Urinary bladder (tissue), 4 donors: ENCODE results near the gene SHMT1. TPM values are rescaled to one million over a fixed set of nuclear protein-coding genes. Genes with fewer than 3 reads are reported as not detected.
A peak's percentile ranks its signal among the peaks of the same experiment; 100 is the strongest.
"Not testable (repeated sequence)": the region's sequence is repeated elsewhere in the genome, so short reads cannot be mapped to it uniquely, and the experiment has no call there.

ENCODE experiments used
- DNase-seq: peaks from one replicate; pipeline ENCODE4 v3.0.0-alpha.2; 2015; ENCODE audit errors: extremely low spot score
- H3K27ac ChIP-seq: one replicate; pipeline ENCODE4 v1.5.1; 2013; ENCODE audit warnings: low read depth, mild to moderate bottlenecking, moderate library complexity
- H3K36me3 ChIP-seq: one replicate; pipeline ENCODE4 v1.6.1; 2013; ENCODE audit warnings: mild to moderate bottlenecking, moderate library complexity; ENCODE audit not compliant: insufficient read depth
- H3K4me1 ChIP-seq: one replicate; pipeline ENCODE4 v1.6.1; 2013; ENCODE audit warnings: mild to moderate bottlenecking, moderate library complexity; ENCODE audit not compliant: insufficient read depth
- H3K4me3 ChIP-seq: one replicate; pipeline ENCODE4 v1.5.1; 2013; ENCODE audit warnings: low read depth, low read length
- WGBS: extraction: QIAGEN DNeasy Blood & Tissue Kit; methylation state at CpG from one replicate; pipeline ENCODE4 v1.1.7; 2013; 5-methylcytosine and 5-hydroxymethylcytosine counted together
- polyA plus RNA-seq: library from polyadenylated mRNA; stranded (reverse); fragments of 200-250 nt; gene quantifications from one replicate; pipeline ENCODE4 v1.2.3, GENCODE V29; 2013
- total RNA-seq: library from RNA; depleted of rRNA; stranded (reverse); fragments of >200 nt; gene quantifications from one replicate; pipeline ENCODE4 v1.2.3, GENCODE V29; 2014
- donor health status: healthy with polysubstance abuse.
- donor health status: healthy.

Gene SHMT1
- total RNA-seq (11.5 TPM), polyA plus RNA-seq (22.6 TPM)

DNA sequence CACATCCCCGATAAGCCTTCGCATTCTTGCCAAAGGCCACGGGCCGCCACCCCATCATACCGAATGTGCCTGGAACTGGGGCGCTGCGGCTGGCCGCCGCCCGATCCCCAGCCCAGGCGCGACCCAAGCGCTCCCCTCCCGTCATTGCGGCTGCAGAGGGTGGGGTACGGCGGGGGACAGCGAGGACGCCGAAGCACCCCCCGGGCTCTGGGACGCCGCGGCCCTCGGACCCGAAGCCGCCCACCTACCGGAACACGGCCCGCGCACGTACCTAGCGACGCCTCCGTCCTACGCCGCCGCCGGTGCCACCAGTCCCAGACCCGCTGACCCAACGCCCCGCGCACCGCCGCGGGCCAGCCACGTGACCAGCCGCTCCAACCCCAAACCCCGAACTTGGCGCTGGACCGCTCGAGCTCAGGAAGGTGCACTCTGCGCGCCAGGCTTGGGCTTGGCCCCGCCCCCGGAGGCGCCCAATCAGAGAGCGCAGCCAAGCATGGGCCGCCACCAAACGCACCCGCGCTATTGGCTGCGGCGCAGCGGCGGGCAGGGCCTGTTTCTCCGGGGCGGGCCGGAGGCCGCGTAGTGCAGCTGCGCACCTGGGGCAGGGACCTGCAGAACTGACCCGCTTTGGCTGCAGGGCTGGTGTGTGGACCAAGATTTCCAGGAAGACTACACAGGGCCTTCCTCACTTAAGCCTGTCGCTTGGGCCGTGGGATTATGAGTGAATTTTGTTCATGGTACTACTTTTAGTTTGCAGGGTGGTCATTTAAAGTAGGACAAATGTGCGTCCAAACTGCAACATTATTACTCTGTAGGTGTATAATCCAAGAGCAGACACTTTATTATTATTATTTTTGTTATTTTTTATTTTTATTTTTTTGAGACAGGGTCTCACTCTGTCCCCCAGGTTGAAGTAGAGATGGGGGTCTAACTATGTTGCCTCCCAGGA lies at the start of gene SHMT1:
Gene SHMT1, minus strand, starts transcription at position 450 of the 949 bp plus-strand sequence. CDS start 7,569 bp downstream, outside the sequence.
- WGBS, result under 1% methylated on average over 76 of the region's 76 CpGs

DNA sequence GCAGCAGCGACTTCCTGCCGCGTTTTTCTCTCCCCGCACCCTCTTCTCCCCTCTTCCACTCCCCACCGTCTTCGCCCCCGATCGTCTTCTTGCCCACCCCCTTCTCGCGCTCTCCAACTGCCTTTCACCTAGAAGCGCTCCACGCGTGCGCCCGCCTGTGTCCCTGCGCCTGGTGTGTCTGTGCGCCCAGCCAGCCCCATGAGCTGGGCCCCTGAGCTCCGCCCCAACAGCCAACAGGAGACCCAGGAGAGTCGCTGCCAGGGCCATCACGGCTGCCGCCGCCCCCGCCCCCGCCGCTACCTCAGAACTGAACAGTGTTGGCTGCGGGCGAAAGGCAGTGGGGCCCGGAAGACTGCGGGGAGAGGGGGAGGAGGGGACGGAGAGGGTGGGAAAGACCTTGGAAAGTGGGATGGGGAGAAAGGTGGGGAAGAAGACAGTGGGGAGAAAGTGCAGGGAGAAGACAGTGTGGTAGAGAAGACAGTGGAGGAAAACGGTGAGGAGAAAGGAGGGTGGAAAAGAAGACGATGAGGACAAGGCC lies 48.7 kb upstream of the SHMT1 start:
- not testable (repeated sequence) for DNase-seq, H3K4me3 ChIP-seq, H3K4me1 ChIP-seq, H3K27ac ChIP-seq, H3K36me3 ChIP-seq
- WGBS, result no CpG with 5 or more reads among the region's 32 CpGs

More for the DNA sequence above, at the start of gene SHMT1:
- H3K4me3 ChIP-seq, result peak within 1 kb of the TSS; percentile 74
- peak within 1 kb of the TSS; percentile 73 for H3K27ac ChIP-seq
- H3K36me3 ChIP-seq, result no peaks in the 10 kb centered on the region
- no peaks in the 10 kb centered on the region for H3K4me1 ChIP-seq
- DNase-seq, result peak; percentile 69

DNA sequence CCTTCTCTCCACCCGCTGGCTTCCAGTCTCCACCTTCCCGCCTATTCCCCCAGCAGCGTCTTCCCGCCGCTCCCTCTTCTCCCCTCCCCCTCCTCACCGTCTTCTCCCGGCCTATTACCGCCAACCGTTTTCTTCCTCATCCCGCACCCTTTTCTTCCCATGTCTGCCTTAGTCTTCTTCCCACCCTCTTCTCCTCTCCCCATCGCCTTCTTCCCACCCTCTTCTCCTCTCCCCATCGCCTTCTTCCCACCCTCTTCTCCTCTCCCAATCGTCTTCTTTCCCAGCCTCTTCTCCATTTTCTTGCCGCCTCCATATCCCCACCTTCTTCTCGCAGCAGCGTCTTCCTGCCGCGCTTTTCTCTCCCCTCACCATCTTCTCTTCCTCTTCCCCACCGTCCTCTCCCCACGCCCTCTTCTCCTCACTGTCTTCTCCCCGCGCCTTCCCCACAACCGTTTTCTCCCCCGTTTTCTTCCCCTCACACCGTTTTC lies 48.1 kb upstream of the SHMT1 start:
- peak overlapping the region; percentile 23 for H3K27ac ChIP-seq
- H3K36me3 ChIP-seq, DNase-seq, H3K4me1 ChIP-seq: not testable (repeated sequence)
- under 1% methylated on average over 21 of the region's 25 CpGs for WGBS
- peak overlapping the region; percentile 25 for H3K4me3 ChIP-seq

DNA sequence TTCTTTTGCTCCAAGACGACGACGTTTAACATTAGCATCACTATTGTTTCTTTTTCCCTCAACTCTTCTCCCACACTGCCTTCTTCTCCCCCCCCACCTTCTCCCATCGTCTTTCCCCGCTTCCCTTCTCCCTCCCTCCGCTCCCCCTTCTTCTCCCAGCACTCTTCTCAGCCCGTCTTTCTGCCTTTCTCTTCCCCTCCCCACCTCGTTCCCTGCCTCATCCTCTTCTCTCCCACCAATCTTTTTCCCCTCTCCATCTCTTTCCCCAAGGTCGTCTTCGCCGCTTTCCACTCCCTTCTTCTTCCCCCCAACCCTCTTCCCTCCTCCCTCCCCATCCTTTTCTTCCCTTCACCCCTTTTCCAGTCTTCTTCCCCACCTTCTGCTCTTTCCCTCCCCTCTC lies 47.4 kb upstream of the SHMT1 start:
- 5% methylated on average over 11 of the region's 11 CpGs for WGBS
- not testable (repeated sequence) for H3K36me3 ChIP-seq, H3K27ac ChIP-seq, DNase-seq, H3K4me3 ChIP-seq, H3K4me1 ChIP-seq

DNA sequence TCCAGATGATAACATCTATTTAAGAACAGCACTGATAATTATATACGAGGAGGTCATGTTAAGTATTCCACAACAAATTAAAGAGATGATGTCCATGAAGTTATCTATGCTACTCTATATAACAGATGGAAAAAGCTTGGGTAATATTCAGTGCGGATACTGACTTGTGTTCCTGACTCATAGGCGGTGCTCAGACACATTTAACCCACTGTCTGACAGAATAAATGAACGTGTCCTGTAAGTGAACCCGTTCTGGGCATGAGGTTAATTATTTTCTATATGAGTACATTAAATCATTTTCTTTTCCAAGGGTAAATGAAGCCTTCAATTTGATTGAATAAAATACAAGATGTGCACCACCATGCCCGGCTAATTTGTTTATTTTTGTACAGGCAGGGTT lies 46.0 kb upstream of the SHMT1 start:
- H3K4me3 ChIP-seq, DNase-seq, H3K4me1 ChIP-seq, H3K36me3 ChIP-seq, H3K27ac ChIP-seq: not testable (repeated sequence)
- 20% methylated on average over 6 of the region's 6 CpGs for WGBS

DNA sequence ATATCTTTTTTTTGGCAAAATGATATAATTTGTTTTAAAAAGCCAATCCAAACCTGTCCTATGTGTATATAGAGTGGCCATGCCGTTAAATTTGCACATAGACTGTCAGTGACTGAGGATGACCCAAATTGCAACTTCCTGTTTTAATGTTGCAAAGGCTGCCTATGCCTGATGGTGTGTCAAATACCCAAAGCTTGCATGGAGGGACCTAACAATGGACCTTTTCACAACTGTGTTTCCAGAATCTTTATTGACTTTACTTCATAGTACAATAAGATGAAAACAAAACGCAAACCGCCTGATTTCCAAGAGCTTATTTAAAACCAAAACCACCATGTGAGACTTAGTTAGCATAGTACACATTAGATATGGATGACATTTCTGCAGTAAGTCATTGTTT lies 45.6 kb upstream of the SHMT1 start:
- WGBS, result 31% methylated on average over 3 of the region's 3 CpGs
- H3K4me3 ChIP-seq, DNase-seq, H3K4me1 ChIP-seq, H3K36me3 ChIP-seq, H3K27ac ChIP-seq: not testable (repeated sequence)

DNA sequence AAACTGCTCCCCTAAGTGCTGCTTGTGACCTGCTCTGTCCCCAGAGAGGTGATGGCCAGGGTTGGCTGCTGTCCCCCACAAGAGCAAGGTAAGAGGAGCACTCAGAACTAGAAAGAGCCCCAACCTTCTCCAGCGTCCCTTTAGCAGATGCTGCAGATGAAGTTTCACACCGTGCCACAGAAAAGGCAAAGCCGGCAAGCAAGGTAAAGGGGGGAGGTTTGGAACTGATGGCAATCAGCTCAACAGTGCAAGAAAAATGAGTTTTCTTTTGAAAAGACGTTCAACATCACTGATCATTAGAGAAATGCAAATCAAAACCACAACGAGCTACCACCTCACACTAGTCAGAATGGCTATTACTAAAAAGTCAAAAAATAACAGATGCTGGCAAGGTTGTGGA lies 40.3 kb upstream of the SHMT1 start:
- DNase-seq, H3K4me1 ChIP-seq, H3K4me3 ChIP-seq, H3K36me3 ChIP-seq, H3K27ac ChIP-seq: not testable (repeated sequence)
- 58% methylated on average over 2 of the region's 5 CpGs for WGBS

DNA sequence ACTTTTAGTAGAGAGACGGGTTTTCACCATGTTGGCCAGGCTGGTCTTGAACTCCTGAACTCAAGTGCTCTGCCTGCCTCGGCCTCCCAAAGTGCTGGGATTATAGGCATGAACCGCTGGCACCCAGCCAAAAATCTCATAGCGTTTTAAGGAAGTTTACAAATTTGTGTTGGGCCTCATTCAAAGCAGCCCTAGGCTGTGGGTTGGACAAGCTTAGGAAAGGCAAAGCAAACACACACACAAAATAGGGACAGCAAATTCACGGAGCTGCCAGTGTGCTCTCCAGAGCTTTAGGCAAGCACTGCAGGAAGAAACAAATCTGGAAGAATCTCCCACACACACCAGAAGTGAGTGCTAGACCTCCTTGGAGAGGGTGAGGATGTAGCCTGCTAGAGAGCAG lies 39.8 kb upstream of the SHMT1 start:
- H3K36me3 ChIP-seq, H3K27ac ChIP-seq, DNase-seq, H3K4me1 ChIP-seq, H3K4me3 ChIP-seq: not testable (repeated sequence)
- WGBS, result 8% methylated on average over 4 of the region's 5 CpGs

DNA sequence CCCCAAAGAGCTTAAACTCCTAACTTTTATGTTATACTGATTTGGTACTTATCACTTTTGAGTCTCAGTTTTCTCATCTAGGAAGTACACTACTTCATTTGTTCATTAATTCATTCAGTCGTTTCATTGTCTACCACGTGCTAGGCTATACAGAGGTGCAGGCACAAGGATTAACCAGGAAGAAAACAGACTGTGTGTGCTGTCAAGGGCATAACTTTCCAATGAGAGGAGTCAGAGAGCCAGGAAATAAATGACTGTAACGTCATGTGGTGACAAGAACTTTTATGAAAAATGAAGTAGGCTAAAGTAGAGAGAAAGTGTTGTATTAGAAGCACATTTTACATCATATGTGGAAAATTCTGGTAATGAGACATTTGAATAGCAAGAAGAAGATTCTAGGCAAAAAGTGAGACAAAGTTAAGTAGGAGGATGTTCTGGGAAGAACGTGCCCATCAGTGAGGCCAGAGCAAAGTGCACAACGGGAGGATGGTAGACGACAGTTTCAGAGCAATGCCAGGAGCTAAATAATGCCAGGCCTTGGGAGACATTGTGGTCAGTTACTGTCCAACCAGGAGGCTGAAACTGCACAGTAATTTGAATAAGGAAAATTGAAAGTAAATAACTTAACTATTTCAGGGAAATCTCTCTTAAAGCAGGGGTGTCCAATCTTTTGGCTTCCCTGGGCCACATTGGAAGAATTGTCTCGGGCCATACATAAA lies 38.7 kb upstream of the SHMT1 start:
- not testable (repeated sequence) for H3K4me1 ChIP-seq, H3K36me3 ChIP-seq, H3K4me3 ChIP-seq, H3K27ac ChIP-seq, DNase-seq
- 54% methylated on average over 7 of the region's 7 CpGs for WGBS

DNA sequence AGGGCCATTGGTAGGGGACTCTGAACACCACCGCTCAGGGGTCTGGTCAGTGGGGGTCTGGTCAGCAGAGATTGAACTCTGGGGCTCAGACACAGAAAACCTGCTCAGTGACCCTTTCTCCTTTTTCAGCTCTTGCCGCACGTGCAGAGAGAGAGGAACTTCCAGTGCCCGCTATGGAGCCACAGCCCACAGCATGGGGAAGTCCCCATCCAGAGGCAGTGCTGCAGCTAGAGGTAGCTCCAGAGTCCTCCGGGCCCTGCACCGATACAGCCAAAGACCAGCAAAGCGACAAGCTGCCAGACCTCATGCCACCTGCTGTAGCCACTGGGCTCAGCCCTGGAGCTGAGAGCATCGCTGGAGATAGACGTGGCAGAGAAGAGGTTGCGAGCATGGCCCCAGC lies 25.4 kb upstream of the SHMT1 start:
- not testable (repeated sequence) for DNase-seq, H3K4me3 ChIP-seq, H3K27ac ChIP-seq, H3K36me3 ChIP-seq, H3K4me1 ChIP-seq
- WGBS, result 79% methylated on average over 7 of the region's 10 CpGs

DNA sequence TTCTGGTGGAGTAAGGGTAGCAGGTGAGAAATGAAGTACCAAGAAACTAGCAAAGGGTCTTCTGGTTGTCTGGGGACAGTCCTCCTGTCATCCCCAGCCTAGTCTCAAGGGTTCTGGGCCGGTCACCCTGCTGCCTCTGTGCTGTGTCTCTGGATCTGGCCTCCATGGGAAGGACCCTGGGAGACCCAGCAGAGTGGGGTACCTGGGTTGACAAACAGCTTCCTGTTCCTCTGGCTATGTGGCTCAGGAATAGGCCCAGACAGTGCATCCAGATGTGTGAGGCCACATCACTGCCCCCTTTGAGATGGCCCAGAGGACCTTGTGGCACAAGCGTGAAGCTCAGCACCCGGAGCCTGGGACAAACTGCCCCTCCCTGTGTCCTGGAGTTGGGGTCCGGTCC lies 24.9 kb upstream of the SHMT1 start:
- not testable (repeated sequence) for H3K27ac ChIP-seq, H3K4me1 ChIP-seq, H3K4me3 ChIP-seq, DNase-seq, H3K36me3 ChIP-seq
- WGBS, result 91% methylated on average over 4 of the region's 4 CpGs

DNA sequence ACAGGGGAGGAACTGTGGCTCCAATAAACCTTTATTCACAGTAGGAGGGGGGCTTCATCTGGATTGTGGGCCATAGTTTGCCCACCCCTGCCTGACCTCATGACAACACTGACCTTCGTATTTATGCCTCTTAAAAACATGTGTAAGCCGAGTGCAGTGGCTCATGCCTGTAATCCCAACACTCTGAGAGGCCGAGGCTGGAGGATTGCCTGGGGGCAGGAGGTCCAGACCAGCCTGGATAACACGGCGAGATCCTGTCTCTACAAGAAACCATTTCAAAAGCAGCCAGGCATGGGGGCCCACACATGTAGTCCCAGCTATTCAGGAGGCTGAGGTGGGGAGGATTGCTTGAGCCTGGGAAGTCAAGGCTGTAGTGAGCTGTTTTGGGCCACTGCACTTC lies 24.2 kb upstream of the SHMT1 start:
- not testable (repeated sequence) for DNase-seq, H3K27ac ChIP-seq, H3K36me3 ChIP-seq, H3K4me3 ChIP-seq, H3K4me1 ChIP-seq
- WGBS, result 64% methylated on average over 5 of the region's 5 CpGs

DNA sequence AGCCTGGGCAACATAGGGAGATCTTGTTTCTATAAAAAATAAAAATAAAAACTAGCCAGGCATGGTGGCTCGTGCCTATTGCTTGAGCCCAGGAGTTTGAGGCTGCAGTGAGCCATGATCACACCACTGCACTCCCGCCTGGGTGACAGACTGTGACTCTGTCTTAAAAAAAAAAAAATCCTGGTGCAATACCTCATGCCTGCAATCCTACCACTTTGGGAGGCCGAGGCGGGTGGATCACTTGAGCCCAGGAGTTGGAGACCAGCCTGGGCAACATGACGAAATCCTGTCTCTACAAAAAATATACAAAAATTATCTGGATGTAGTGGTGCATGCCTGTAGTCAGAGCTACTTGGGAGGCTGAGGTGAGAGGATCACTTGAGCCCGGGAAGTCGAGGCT lies 20.9 kb upstream of the SHMT1 start:
- DNase-seq, H3K36me3 ChIP-seq, H3K27ac ChIP-seq, H3K4me1 ChIP-seq, H3K4me3 ChIP-seq: not testable (repeated sequence)
- 83% methylated on average over 7 of the region's 7 CpGs for WGBS
